ENCODE measurements around the gene MYPOP.

Gene MYPOP

DNA sequence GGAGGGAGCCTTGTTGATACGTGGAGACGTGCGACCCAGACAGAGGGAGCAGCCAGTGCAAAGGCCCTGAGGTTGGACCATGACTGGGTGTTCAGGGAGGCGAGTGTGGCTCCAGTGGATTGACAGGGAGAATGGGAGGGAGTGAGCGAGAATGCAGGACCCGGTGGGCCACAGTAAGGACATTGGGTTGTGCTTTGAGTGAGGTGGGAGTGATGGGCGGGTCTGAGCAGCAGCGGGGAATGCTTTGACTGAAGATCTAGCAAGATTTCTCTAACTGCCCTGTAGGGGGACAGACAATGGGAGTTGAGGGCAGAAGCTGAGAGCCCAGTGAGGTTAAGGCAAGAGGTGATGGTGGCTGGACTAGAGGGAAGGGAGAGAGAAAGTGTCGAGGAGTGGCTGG lies 19.9 kb upstream of the MYPOP start:
- Histone ChIP-seq H3K9me2 (replicated peaks; ENCODE audit: control insufficient read depth, low read length) (no peaks in the 10 kb centered on the region), H4K20me1 (ENCODE audit: control insufficient read depth, insufficient read depth, low read depth, low read length) (no peaks in the 10 kb centered on the region), H3K9me3 (ENCODE audit: control insufficient read depth, insufficient read depth, low read length) (no peaks in the 10 kb centered on the region), H3K4me3 (ENCODE audit: low read length) (no peak overlapping the region), H3K79me2 (ENCODE audit: control insufficient read depth, low read length) (no peaks in the 10 kb centered on the region), H3K27ac (ENCODE audit: low read depth, low read length) (no peak overlapping the region), H3F3A (ENCODE audit: control insufficient read depth, insufficient read depth) (no peaks in the 10 kb centered on the region), H3K4me2 (ENCODE audit: low read length) (no peak overlapping the region), H3K4me1 (ENCODE audit: control insufficient read depth, low read length) (peaks cover under 1% of the 10 kb centered on the region; the same call in 1 of the 2 replicates), H3K27me3 (ENCODE audit: control insufficient read depth, low read length) (peaks cover 23% of the 10 kb centered on the region), H3K36me3 (ENCODE audit: control insufficient read depth, low read length) (no peaks in the 10 kb centered on the region)
- TF ChIP-seq EZH2phosphoT487 (IDR thresholded peaks at IDR 0.05; ENCODE audit: borderline replicate concordance, low read length): no peak
- TF ChIP-seq, protein P1, sequence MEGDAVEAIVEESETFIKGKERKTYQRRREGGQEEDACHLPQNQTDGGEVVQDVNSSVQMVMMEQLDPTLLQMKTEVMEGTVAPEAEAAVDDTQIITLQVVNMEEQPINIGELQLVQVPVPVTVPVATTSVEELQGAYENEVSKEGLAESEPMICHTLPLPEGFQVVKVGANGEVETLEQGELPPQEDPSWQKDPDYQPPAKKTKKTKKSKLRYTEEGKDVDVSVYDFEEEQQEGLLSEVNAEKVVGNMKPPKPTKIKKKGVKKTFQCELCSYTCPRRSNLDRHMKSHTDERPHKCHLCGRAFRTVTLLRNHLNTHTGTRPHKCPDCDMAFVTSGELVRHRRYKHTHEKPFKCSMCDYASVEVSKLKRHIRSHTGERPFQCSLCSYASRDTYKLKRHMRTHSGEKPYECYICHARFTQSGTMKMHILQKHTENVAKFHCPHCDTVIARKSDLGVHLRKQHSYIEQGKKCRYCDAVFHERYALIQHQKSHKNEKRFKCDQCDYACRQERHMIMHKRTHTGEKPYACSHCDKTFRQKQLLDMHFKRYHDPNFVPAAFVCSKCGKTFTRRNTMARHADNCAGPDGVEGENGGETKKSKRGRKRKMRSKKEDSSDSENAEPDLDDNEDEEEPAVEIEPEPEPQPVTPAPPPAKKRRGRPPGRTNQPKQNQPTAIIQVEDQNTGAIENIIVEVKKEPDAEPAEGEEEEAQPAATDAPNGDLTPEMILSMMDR (IDR thresholded peaks at IDR 0.05; ENCODE audit: low read depth, low read length, poor library complexity, severe bottlenecking): peak; percentile 43

DNA sequence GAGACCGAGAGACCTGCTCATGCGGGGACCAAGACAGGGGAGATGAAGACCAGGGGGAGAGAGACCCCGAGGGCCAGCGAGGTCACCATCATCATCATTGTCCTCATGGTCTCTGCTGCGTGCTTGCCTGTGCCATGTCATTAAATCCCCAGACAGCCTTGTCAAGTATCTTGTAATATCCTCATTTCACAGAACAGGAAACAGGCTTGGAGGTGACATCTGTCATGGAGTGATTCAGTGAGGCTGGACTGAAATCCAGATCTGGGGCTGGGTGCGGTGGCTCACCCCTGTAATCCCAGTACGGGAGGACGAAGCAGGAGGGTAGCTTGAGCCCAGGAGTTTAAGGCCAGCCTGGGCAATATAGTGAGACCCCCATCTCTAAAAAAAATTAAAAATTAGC lies 18.0 kb upstream of the MYPOP start:
- Histone ChIP-seq H3K27ac (ENCODE audit: low read depth, low read length) (no peak overlapping the region), H3F3A (ENCODE audit: control insufficient read depth, insufficient read depth) (no peaks in the 10 kb centered on the region), H3K4me1 (ENCODE audit: control insufficient read depth, low read length) (no peaks in the 10 kb centered on the region), H3K79me2 (ENCODE audit: control insufficient read depth, low read length) (no peaks in the 10 kb centered on the region), H4K20me1 (ENCODE audit: control insufficient read depth, insufficient read depth, low read depth, low read length) (no peaks in the 10 kb centered on the region), H3K9me3 (ENCODE audit: control insufficient read depth, insufficient read depth, low read length) (no peaks in the 10 kb centered on the region), H3K4me2 (ENCODE audit: low read length) (no peak overlapping the region), H3K27me3 (ENCODE audit: control insufficient read depth, low read length) (peaks cover 28% of the 10 kb centered on the region), H3K36me3 (ENCODE audit: control insufficient read depth, low read length) (no peaks in the 10 kb centered on the region), H3K9me2 (replicated peaks; ENCODE audit: control insufficient read depth, low read length) (no peaks in the 10 kb centered on the region), H3K4me3 (ENCODE audit: low read length) (no peak overlapping the region)
- TF ChIP-seq, protein P1 (IDR thresholded peaks at IDR 0.05; ENCODE audit: low read depth, low read length, poor library complexity, severe bottlenecking): no peak

DNA sequence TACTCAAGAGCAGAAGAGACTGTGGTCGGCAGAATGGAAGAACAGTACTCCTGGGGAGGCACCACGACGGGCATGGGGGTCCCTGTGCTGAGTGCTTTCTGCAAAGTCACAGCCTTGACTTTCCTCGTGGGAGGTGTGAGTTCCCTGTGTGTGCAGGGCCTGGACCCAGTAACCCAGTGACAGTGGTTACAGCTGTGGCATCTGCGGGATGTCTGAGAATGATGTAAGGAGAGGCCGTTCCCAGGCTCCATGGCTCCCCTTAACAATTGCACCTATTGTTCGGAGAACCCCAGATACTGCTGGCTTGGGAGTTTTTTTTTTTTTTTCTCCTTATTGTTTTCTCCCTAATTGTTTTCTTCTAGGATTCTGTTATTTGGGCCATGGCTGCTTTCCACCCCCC lies 17.3 kb upstream of the MYPOP start:
- no peaks in the 10 kb centered on the region for H3K9me3 ChIP-seq (ENCODE audit: control insufficient read depth, insufficient read depth, low read length)
- H3F3A ChIP-seq (ENCODE audit: control insufficient read depth, insufficient read depth): no peaks in the 10 kb centered on the region
- H3K27ac ChIP-seq (ENCODE audit: low read depth, low read length): no peak overlapping the region
- H3K36me3 ChIP-seq (ENCODE audit: control insufficient read depth, low read length): no peaks in the 10 kb centered on the region
- H3K4me3 ChIP-seq (ENCODE audit: low read length): no peak overlapping the region
- H3K4me2 ChIP-seq (ENCODE audit: low read length): no peak overlapping the region
- H3K4me1 ChIP-seq (ENCODE audit: control insufficient read depth, low read length): no peaks in the 10 kb centered on the region
- H3K79me2 ChIP-seq (ENCODE audit: control insufficient read depth, low read length): no peaks in the 10 kb centered on the region
- H4K20me1 ChIP-seq (ENCODE audit: control insufficient read depth, insufficient read depth, low read depth, low read length): no peaks in the 10 kb centered on the region
- peaks cover 28% of the 10 kb centered on the region for H3K27me3 ChIP-seq (ENCODE audit: control insufficient read depth, low read length)
- TF ChIP-seq, protein P1 (IDR thresholded peaks at IDR 0.05; ENCODE audit: low read depth, low read length, poor library complexity, severe bottlenecking): no peak
- no peaks in the 10 kb centered on the region for H3K9me2 ChIP-seq (replicated peaks; ENCODE audit: control insufficient read depth, low read length)

DNA sequence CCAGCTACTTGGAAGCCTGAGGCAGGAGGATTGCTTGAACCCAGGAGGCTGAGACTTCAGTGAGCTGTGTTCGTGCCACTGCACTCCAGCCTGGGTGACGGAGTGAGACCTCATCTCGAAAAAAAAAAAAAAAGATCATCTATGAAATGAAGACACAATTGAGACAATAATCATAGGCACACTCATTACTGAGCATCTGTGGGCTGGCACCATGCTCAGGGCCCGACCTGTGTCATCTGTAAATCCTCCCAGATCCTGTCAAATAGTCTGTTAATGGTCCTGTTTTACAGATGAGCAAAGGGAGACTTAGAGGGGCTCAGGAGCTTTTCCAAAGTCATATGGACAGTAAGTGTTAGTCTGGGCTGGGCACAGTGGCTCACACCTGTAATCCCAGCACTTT lies 16.3 kb upstream of the MYPOP start:
- Histone ChIP-seq H3K4me3 (ENCODE audit: low read length) (no peak overlapping the region), H3K27ac (ENCODE audit: low read depth, low read length) (no peak overlapping the region), H3K4me2 (ENCODE audit: low read length) (no peak overlapping the region), H3K9me3 (ENCODE audit: control insufficient read depth, insufficient read depth, low read length) (no peaks in the 10 kb centered on the region), H3K27me3 (ENCODE audit: control insufficient read depth, low read length) (peaks cover 28% of the 10 kb centered on the region), H3K9me2 (replicated peaks; ENCODE audit: control insufficient read depth, low read length) (no peaks in the 10 kb centered on the region), H3K4me1 (ENCODE audit: control insufficient read depth, low read length) (peaks cover 4% of the 10 kb centered on the region), H3F3A (ENCODE audit: control insufficient read depth, insufficient read depth) (no peaks in the 10 kb centered on the region), H4K20me1 (ENCODE audit: control insufficient read depth, insufficient read depth, low read depth, low read length) (no peaks in the 10 kb centered on the region), H3K36me3 (ENCODE audit: control insufficient read depth, low read length) (no peaks in the 10 kb centered on the region), H3K79me2 (ENCODE audit: control insufficient read depth, low read length) (no peaks in the 10 kb centered on the region)
- no peak for TF ChIP-seq EZH2phosphoT487 (IDR thresholded peaks at IDR 0.05; ENCODE audit: borderline replicate concordance, low read length)

All from DOHH2 (cell line).